Ascending aorta (tissue), 2 donors: ENCODE results near the gene ADCK1. TPM values are rescaled to one million over a fixed set of nuclear protein-coding genes. Genes with fewer than 3 reads are reported as not detected.
"Not testable (repeated sequence)": the region's sequence is repeated elsewhere in the genome, so short reads cannot be mapped to it uniquely, and the experiment has no call there.

ENCODE experiments used
- DNase-seq, 2 donors: peaks; one replicate each; pipeline ENCODE4 v3.0.0-alpha.2; 2019; ENCODE audit warnings: low spot score in 2 of 2
- H3K27ac ChIP-seq, 2 donors: fragments of 200-600 bp; sonication (generic); one replicate each; pipeline ENCODE4 v1.5.1; 2016 to 2017; ENCODE audit warnings: mild to moderate bottlenecking in 1 of 2
- H3K27me3 ChIP-seq: fragments of 200-600 bp; sonication (generic); one replicate; pipeline ENCODE4 v1.5.1; 2017
- H3K36me3 ChIP-seq, 2 donors: fragments of 200-600 bp; sonication (generic); one replicate each; pipeline ENCODE4 v1.5.1; 2016
- H3K4me1 ChIP-seq, 2 donors: fragments of 200-600 bp; sonication (generic); one replicate each; pipeline ENCODE4 v1.5.1; 2016 to 2017; ENCODE audit warnings: mild to moderate bottlenecking in 1 of 2
- H3K4me3 ChIP-seq, 2 donors: fragments of 200-600 bp; sonication (generic); one replicate each; pipeline ENCODE4 v1.5.1; 2016 to 2017; ENCODE audit warnings: mild to moderate bottlenecking in 1 of 2
- H3K9me3 ChIP-seq, 2 donors: fragments of 200-600 bp; sonication (generic); one replicate each; pipeline ENCODE4 v1.5.1; 2016
- intact Hi-C: fragments of 100-400 bp; cut with DNase I; formaldehyde crosslinking; loops from one replicate; pipeline ENCODE4 v1.15.1; 2023
- total RNA-seq: library from RNA; depleted of rRNA; stranded (reverse); fragments of >200 nt; gene quantifications from one replicate; pipeline ENCODE4 v1.1.0, GENCODE V29; 2016
- TF ChIP-seq, protein P1 (sequence below), 3 experiments: fragments of 200-600 bp in 2 of 3; fragments of 450-650 bp in 1 of 3; sonication (generic) in 2 of 3; IDR thresholded peaks; one replicate each; pipeline ENCODE4 v1.5.1; 2016 to 2019; ENCODE audit warnings: antibody characterized with exemption in 3 of 3, mild to moderate bottlenecking in 1 of 3, moderate library complexity in 1 of 3

The ADCK1 gene
- total RNA-seq, 1 donor from 2014 or later: 0.43 TPM

- H3K36me3 ChIP-seq: peaks cover 0 to 20% of the 10 kb centered on the region in 2 donors
- no peak for DNase-seq
- intact Hi-C loops: no loop called here
- H3K9me3 ChIP-seq: no peaks in the 10 kb centered on the region
- TF ChIP-seq, protein P1, sequence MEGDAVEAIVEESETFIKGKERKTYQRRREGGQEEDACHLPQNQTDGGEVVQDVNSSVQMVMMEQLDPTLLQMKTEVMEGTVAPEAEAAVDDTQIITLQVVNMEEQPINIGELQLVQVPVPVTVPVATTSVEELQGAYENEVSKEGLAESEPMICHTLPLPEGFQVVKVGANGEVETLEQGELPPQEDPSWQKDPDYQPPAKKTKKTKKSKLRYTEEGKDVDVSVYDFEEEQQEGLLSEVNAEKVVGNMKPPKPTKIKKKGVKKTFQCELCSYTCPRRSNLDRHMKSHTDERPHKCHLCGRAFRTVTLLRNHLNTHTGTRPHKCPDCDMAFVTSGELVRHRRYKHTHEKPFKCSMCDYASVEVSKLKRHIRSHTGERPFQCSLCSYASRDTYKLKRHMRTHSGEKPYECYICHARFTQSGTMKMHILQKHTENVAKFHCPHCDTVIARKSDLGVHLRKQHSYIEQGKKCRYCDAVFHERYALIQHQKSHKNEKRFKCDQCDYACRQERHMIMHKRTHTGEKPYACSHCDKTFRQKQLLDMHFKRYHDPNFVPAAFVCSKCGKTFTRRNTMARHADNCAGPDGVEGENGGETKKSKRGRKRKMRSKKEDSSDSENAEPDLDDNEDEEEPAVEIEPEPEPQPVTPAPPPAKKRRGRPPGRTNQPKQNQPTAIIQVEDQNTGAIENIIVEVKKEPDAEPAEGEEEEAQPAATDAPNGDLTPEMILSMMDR (IDR thresholded peaks at IDR 0.05): no peak
- H3K4me3 ChIP-seq: no peak overlapping the region
- H3K27ac ChIP-seq: no peak overlapping the region
- no peaks in the 10 kb centered on the region for H3K4me1 ChIP-seq
- H3K27me3 ChIP-seq: no peaks in the 10 kb centered on the region
Observed at GRCh38 chr14:77885367-77885766, 85.5 kb downstream of the ADCK1 start.

- H3K9me3 ChIP-seq: no peaks in the 10 kb centered on the region
Observed at GRCh38 chr14:77886010-77886409, 86.1 kb downstream of the ADCK1 start.

GRCh38 chr14:77888903-77889302, 89.0 kb downstream of the ADCK1 start:
- intact Hi-C loops: not testable (repeated sequence)

More at GRCh38 chr14:77886010-77886409, 86.1 kb downstream of the ADCK1 start:
- Histone ChIP-seq H3K36me3 (peaks cover 0 to 20% of the 10 kb centered on the region in 2 donors), H3K4me1 (no peaks in the 10 kb centered on the region), H3K27me3 (no peaks in the 10 kb centered on the region), H3K27ac (no peak overlapping the region), H3K4me3 (no peak overlapping the region)
- TF ChIP-seq, protein P1 (IDR thresholded peaks at IDR 0.05): no peak
- intact Hi-C loops: no loop called here
- no peak for DNase-seq

GRCh38 chr14:77889971-77890442, 90.1 kb downstream of the ADCK1 start:
- H3K4me3 ChIP-seq: no peak overlapping the region
- no peaks in the 10 kb centered on the region for H3K9me3 ChIP-seq
- H3K4me1 ChIP-seq: no peaks in the 10 kb centered on the region
- H3K27ac ChIP-seq: no peak overlapping the region
- H3K27me3 ChIP-seq: no peaks in the 10 kb centered on the region
- DNase-seq: no peak
- H3K36me3 ChIP-seq: peaks cover 0 to 20% of the 10 kb centered on the region in 2 donors
- TF ChIP-seq, protein P1 (IDR thresholded peaks at IDR 0.05): no peak
- intact Hi-C loops: no loop called here

More at GRCh38 chr14:77888903-77889302, 89.0 kb downstream of the ADCK1 start:
- not testable (repeated sequence) for H3K4me3 ChIP-seq, H3K27ac ChIP-seq, H3K9me3 ChIP-seq, DNase-seq, H3K4me1 ChIP-seq, H3K27me3 ChIP-seq
- H3K36me3 ChIP-seq: peaks cover 0 to 20% of the 10 kb centered on the region in 2 donors

- intact Hi-C loops: no loop called here
- Histone ChIP-seq H3K4me1 (no peaks in the 10 kb centered on the region), H3K36me3 (peaks cover 0 to 20% of the 10 kb centered on the region in 2 donors), H3K9me3 (no peaks in the 10 kb centered on the region), H3K27me3 (no peaks in the 10 kb centered on the region), H3K27ac (no peak overlapping the region), H3K4me3 (no peak overlapping the region)
- DNase-seq: no peak
- TF ChIP-seq, protein P1 (IDR thresholded peaks at IDR 0.05): no peak
Observed at GRCh38 chr14:77890873-77891272, 91.0 kb downstream of the ADCK1 start.

DNA sequence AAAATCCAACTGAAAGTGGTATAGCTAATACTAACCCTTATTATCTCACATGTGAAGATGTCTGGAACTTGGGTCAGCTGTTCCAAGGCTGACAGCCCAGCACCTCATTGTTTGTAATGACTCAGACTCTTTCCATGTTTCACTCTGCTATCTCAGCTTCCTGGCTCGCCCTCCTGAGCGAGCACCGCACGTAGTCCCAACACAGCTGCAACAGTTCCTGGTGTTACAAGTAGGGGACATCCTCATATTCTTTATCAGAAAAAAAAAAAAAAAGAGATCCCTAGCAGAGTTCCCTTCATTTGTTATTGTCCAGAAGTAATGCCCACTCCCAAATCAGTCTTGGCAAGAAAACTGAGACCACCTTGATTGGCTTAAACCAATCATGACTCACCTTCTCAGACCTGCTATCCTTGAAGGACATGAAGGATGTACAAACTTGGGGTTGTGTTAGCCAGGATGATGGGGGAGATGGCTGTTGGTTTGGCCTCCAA, 92.5 kb downstream of the ADCK1 start:
- no peak for DNase-seq
- no peak overlapping the region for H3K27ac ChIP-seq
- H3K4me3 ChIP-seq: no peak overlapping the region
- TF ChIP-seq, protein P1 (IDR thresholded peaks at IDR 0.05): no peak
- H3K36me3 ChIP-seq: peaks cover 0 to 17% of the 10 kb centered on the region in 2 donors
- intact Hi-C loops: no loop called here
- no peaks in the 10 kb centered on the region for H3K27me3 ChIP-seq
- H3K4me1 ChIP-seq: no peaks in the 10 kb centered on the region
- no peaks in the 10 kb centered on the region for H3K9me3 ChIP-seq
